NCI-H446 treated with DMSO at 0.1 percent for 48 hours (cell line): ENCODE results near the gene REEP1.
A peak's percentile ranks its signal among the peaks of the same experiment; 100 is the strongest.

Source experiments
- DNase-seq: peaks from one replicate; lab custom pipeline; 2025; lab: John Stamatoyannopoulos, UW

The REEP1 gene

GRCh38 chr2:86195808-86196387, 141.5 kb downstream of the REEP1 start:
- no peak for DNase-seq

- DNase-seq = peak; percentile 95
Measured at GRCh38 chr2:86195055-86195807, 142.2 kb downstream of the REEP1 start, which contains the start of gene IMMT. TSS of gene IMMT (minus strand) at chr2:86195462. CDS start at chr2:86195382, 80 bp downstream.

GRCh38 chr2:86194751-86195054, 142.7 kb downstream of the REEP1 start:
- no peak for DNase-seq

- no peak for DNase-seq
Measured at GRCh38 chr2:86193901-86194567, 143.4 kb downstream of the REEP1 start.

GRCh38 chr2:86189782-86190416, 147.5 kb downstream of the REEP1 start:
- DNase-seq = no peak

- DNase-seq = no peak
Measured at GRCh38 chr2:86186431-86186830, 151.0 kb downstream of the REEP1 start.

- no peak for DNase-seq
Measured at GRCh38 chr2:86185517-86186212, 151.8 kb downstream of the REEP1 start.

GRCh38 chr2:86176597-86176996, 160.8 kb downstream of the REEP1 start:
- DNase-seq = no peak

DNA sequence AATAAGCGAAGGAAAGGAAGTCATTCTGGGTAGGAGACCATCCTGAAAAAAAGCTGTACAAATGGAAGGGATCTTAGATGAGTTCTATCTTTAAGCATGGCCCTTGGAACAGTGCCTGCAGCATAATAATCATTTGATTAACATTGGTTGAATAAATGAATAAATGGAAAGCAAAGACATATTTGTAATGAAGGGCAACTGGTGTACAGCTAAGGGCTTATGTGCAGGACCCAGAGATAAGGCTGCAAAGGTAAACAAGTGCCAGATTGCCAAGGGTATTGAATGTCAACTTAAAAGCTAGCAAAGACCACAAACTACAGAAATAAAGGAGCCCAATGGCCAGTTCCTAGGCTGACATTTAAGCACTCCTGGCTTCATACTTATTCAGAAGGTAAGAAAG, 161.6 kb downstream of the REEP1 start:
- DNase-seq = no peak

- DNase-seq = no peak
Measured at GRCh38 chr2:86174445-86174844, 163.0 kb downstream of the REEP1 start.

- DNase-seq = no peak
Measured at GRCh38 chr2:86172610-86173009, 164.8 kb downstream of the REEP1 start.

GRCh38 chr2:86171295-86171694, 166.1 kb downstream of the REEP1 start:
- DNase-seq = no peak

GRCh38 chr2:86170449-86170848, 167.0 kb downstream of the REEP1 start:
- DNase-seq = no peak
